Measurements from ENCODE around the gene WIZ.
"Not testable (repeated sequence)": the region's sequence is repeated elsewhere in the genome, so short reads cannot be mapped to it uniquely, and the experiment has no call there.

WIZ gene

GRCh38 chr19:15398501-15399233 lies 51.1 kb downstream of the WIZ start:
- H3K4me3 ChIP-seq (ENCODE audit: low read depth, low read length) = no peak overlapping the region
- DNase-seq (ENCODE audit: low read depth) = no peak

- no peak overlapping the region for H3K4me3 ChIP-seq (ENCODE audit: low read depth, low read length)
- DNase-seq (ENCODE audit: low read depth) = no peak
Observed at GRCh38 chr19:15397782-15398181, 52.0 kb downstream of the WIZ start.

GRCh38 chr19:15397236-15397635 lies 52.5 kb downstream of the WIZ start:
- no peak for DNase-seq (ENCODE audit: low read depth)
- no peak overlapping the region for H3K4me3 ChIP-seq (ENCODE audit: low read depth, low read length)

- no peak overlapping the region for H3K4me3 ChIP-seq (ENCODE audit: low read depth, low read length)
- no peak for DNase-seq (ENCODE audit: low read depth)
Observed at GRCh38 chr19:15396436-15396835, 53.3 kb downstream of the WIZ start.

- not testable (repeated sequence) for DNase-seq (ENCODE audit: low read depth); H3K4me3 ChIP-seq (ENCODE audit: low read depth, low read length)
Observed at GRCh38 chr19:15395251-15395650, 54.5 kb downstream of the WIZ start.

DNA sequence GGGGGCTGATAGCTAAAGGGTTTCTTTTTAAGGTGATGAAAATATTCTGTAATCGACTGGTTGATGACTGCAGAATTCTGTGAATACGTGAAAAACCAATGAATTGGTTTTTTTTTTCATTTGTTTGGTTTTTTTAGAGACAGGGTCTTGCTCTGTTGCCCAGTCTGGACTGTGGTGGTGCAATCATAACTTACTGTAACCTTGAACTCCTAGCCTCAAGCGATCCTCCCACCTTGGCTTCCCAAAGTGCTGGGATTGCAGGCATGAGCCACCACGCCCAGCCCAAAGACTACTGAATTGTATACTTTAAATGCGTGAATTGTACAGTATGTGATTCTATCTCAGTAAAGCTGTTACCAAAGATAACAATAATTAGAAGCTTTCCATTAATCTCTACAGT lies 55.3 kb downstream of the WIZ start:
- no peak overlapping the region for H3K4me3 ChIP-seq (ENCODE audit: low read depth, low read length)

DNA sequence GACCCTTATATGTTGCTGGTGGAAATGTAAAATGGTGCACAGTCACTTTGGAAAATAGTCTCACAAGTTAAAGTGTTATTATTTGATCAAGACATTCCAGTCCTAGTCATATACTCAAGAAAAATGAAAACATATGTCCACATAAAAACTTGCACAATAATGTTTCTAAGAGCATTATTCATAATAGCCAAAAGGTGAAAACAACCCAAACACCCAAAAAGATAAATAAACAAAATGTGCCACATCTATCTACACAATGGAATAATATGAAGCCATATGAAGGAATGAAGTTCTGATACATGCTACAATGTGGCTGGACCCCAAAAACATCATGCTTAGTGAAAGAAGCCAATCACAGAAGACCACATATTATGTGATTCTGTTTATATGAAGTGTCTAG lies 55.8 kb downstream of the WIZ start:
- DNase-seq (ENCODE audit: low read depth) = no peak

More for the DNA sequence above, 55.3 kb downstream of the WIZ start:
- DNase-seq (ENCODE audit: low read depth) = no peak

DNA sequence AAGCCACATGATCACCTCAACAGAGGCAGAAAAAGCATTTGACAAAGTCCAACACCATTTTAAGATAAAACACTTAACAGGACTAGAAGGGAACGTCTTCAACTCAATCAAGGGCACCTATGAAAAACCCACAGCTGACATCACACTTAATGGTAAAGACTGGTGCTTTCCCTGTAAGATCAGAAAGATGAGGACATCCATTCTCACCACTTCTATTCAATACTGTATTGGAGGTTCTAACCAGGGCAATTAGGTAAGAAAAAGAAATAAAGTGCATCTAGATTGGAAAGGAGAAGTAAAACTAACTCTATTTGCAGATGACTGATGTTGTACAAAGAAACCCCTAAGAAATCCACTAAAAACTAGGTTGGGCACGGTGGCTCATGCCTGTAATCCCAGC lies 58.9 kb downstream of the WIZ start:
- no peak for DNase-seq (ENCODE audit: low read depth)
- H3K4me3 ChIP-seq (ENCODE audit: low read depth, low read length) = no peak overlapping the region

More for the DNA sequence above, 55.8 kb downstream of the WIZ start:
- no peak overlapping the region for H3K4me3 ChIP-seq (ENCODE audit: low read depth, low read length)

GRCh38 chr19:15381864-15382263 lies 67.9 kb downstream of the WIZ start:
- no peak overlapping the region for H3K4me3 ChIP-seq (ENCODE audit: low read depth, low read length)
- DNase-seq (ENCODE audit: low read depth) = no peak

DNA sequence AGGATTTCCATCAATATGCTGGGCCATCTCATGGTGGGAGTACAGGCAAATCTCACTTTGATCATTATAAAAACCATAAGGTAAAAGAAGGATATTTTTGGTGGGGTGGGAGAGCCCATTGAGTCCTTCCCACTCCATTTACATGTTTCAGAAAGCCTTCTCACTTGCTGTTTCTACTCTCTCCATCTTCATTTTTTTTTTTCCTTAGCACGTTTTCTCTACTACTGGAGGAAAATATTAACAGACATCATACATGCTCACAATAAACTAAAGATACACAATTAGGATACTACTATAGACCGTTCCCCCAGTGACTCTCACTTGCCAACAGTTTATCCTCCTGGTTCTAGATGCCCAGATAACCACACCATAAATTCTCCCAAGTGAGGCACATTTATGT lies 68.3 kb downstream of the WIZ start:
- no peak for DNase-seq (ENCODE audit: low read depth)
- no peak overlapping the region for H3K4me3 ChIP-seq (ENCODE audit: low read depth, low read length)

- H3K4me3 ChIP-seq (ENCODE audit: low read depth, low read length) = peak overlapping the region; percentile 60
- DNase-seq (ENCODE audit: low read depth) = no peak
Observed at GRCh38 chr19:15379999-15380647, 69.6 kb downstream of the WIZ start.

GRCh38 chr19:15379083-15379998 lies 70.4 kb downstream of the WIZ start, which contains the start of gene AKAP8:
Gene AKAP8, minus strand, starts transcription at chr19:15379787. Its CDS starts 56 bp downstream, at chr19:15379731.
- H3K4me3 ChIP-seq (ENCODE audit: low read depth, low read length) = peak within 1 kb of the TSS; percentile 98
- DNase-seq (ENCODE audit: low read depth) = peak; percentile 96

GRCh38 chr19:15378534-15379082 lies 71.1 kb downstream of the WIZ start:
- DNase-seq (ENCODE audit: low read depth) = no peak
- peak overlapping the region; percentile 98 for H3K4me3 ChIP-seq (ENCODE audit: low read depth, low read length)

DNA sequence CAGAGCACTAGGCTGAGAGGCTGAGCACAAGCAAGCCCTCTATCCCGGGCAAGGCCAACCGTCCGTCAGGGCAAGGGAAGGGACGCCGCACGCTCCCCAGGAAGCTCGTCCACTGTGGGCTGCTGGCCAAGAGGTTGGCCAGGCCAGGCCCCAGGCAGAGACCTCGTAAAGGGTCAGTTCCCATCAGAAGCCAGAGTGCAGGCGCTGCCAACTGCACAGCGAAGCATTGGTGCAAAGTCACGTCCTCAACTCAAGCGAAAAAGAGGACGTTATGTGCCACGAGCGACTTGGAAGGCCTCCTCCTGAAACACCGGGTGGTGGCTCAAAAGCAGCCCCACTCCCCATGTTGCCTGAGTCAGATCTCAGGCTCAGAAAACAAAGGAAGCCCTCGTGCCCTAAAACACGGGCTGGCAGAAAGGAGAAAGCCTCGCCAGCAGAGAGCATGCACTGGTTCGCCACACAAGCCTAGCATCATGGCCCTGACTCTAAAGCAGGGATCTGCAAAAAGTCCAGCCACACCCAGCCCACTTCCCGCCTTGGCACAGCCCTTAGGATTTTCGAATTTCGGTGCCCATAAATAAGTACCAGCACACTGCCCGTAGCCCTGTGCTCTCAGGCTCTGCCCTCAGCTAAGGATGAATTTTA lies 74.8 kb downstream of the WIZ start:
- DNase-seq (ENCODE audit: low read depth) = no peak
- H3K4me3 ChIP-seq (ENCODE audit: low read depth, low read length) = no peak overlapping the region

- DNase-seq (ENCODE audit: low read depth) = no peak
- no peak overlapping the region for H3K4me3 ChIP-seq (ENCODE audit: low read depth, low read length)
Observed at GRCh38 chr19:15374105-15374651, 75.6 kb downstream of the WIZ start.

DNA sequence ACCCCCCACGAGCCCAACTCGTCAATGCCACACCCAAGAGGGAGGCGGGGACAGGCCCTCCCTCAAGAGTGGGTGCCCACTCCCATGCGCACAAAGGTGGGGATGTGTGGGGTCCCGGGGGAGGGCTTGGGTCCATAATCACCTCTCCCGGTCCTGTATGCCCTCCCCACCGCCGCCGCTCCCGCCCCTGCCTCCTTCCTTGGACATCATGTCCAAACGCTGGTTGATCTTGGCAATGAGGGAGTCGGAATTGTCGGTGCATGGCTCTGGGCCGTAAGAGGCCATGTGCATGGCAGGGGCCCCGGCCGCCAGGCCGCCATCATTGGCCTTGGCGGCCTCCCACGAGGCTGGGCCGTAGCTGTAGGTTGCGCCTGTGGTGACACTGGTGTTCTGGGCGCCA lies 76.1 kb downstream of the WIZ start:
- H3K4me3 ChIP-seq (ENCODE audit: low read depth, low read length) = no peak overlapping the region

DNA sequence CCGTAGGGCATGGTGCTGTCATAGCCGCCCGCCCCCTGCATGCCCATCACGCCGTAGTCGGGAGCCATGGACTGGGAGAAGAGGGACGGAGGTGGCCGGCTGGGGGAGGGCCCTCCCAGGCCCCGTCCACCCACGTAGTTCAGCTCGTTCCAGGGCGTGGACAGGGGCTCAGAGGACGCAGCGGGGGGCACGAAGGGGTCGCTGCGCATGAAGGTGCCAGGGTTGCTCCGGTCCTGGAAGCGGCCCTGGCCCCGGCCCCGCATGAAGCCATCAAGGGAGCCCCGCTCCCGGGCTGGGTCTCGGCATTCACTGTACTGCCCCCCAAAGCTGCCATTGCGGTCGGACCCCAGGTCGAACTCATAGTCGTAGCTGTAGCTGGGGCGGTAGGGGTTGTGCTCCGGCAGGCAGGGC lies 76.9 kb downstream of the WIZ start:
- no peak overlapping the region for H3K4me3 ChIP-seq (ENCODE audit: low read depth, low read length)
- no peak for DNase-seq (ENCODE audit: low read depth)

More for the DNA sequence above, 76.1 kb downstream of the WIZ start:
- DNase-seq (ENCODE audit: low read depth) = no peak

GRCh38 chr19:15372470-15372869 lies 77.3 kb downstream of the WIZ start:
- H3K4me3 ChIP-seq (ENCODE audit: low read depth, low read length) = no peak overlapping the region
- no peak for DNase-seq (ENCODE audit: low read depth)

- no peak overlapping the region for H3K4me3 ChIP-seq (ENCODE audit: low read depth, low read length)
- DNase-seq (ENCODE audit: low read depth) = no peak
Observed at GRCh38 chr19:15371786-15372380, 77.9 kb downstream of the WIZ start.

All from skeletal muscle cell (primary cell).